H1 (cell line): Measurements from ENCODE around the gene BNIP1. TPM values are rescaled to one million over a fixed set of nuclear protein-coding genes. Genes with fewer than 3 reads are reported as not detected.

ENCODE experiments used
- CTCF ChIA-PET: fragments of 300-600 bp; sonication (Branson Sonifier 250); formaldehyde crosslinking; loops from one replicate; lab custom pipeline; 2021; ENCODE audit not compliant: partially characterized antibody; lab: Charles Lee
- POLR2A ChIA-PET: fragments of 300-600 bp; sonication (Branson Sonifier 250); formaldehyde crosslinking; loops from one replicate; lab custom pipeline; 2021; ENCODE audit warnings: inconsistent platforms; ENCODE audit not compliant: partially characterized antibody; lab: Charles Lee
- DNase-seq, 2 experiments: peaks; one replicate each; pipeline versions ENCODE4 v3.0.0 to v3.0.0-alpha.2; 2010 to 2022; ENCODE audit warnings: low spot score in 2 of 2, low read depth in 1 of 2, mixed read lengths in 1 of 2
- FAIRE-seq: peaks from 2 replicates; lab custom pipeline; 2011; peaks lifted over from hg19 to GRCh38; lab: Jason Lieb, UNC
- H2AFZ ChIP-seq: 2 replicates; pipeline ENCODE4 v1.8.1; 2012; ENCODE audit warnings: low read length, inconsistent platforms
- H2AK5ac ChIP-seq: 2 replicates; pipeline ENCODE4 v1.6.1; 2013; ENCODE audit warnings: low read depth, low read length
- H2BK120ac ChIP-seq: replicated peaks from 2 replicates; pipeline ENCODE3; 2013; ENCODE audit warnings: low read depth, low read length, inconsistent platforms
- H2BK12ac ChIP-seq: 2 replicates; pipeline ENCODE4 v1.6.1; 2013; ENCODE audit warnings: low read depth, low read length
- H2BK15ac ChIP-seq: 2 replicates; pipeline ENCODE4 v1.6.1; 2013; ENCODE audit warnings: low read length
- H2BK20ac ChIP-seq: 2 replicates; pipeline ENCODE4 v1.6.1; 2013; ENCODE audit warnings: low read length
- H2BK5ac ChIP-seq: 2 replicates; pipeline ENCODE4 v1.6.1; 2013; ENCODE audit warnings: low read depth, low read length
- H3K14ac ChIP-seq: 2 replicates; pipeline ENCODE4 v1.6.1; 2013; ENCODE audit warnings: inconsistent platforms; ENCODE audit not compliant: insufficient read length
- H3K18ac ChIP-seq: 2 replicates; pipeline ENCODE4 v1.6.1; 2013; ENCODE audit warnings: low read length; ENCODE audit errors: extremely low read depth
- H3K23ac ChIP-seq: 2 replicates; pipeline ENCODE4 v1.6.1; 2013; ENCODE audit warnings: inconsistent platforms; ENCODE audit not compliant: insufficient read length
- H3K23me2 ChIP-seq: 2 replicates; pipeline ENCODE4 v1.6.1; 2013; ENCODE audit warnings: low read depth, low read length
- H3K27ac ChIP-seq: 2 replicates; pipeline ENCODE4 v1.6.1; 2011; ENCODE audit warnings: low read depth, low read length, inconsistent platforms
- H3K27me3 ChIP-seq, 4 experiments: replicated peaks in 1 of 4; 1 replicate in 1 of 4; 2 replicates in 3 of 4; pipeline versions ENCODE4 v1.6.1 to v1.8.1; 2011 to 2013; ENCODE audit warnings: low read length in 3 of 4, mild to moderate bottlenecking in 3 of 4, inconsistent platforms in 2 of 4, mixed read lengths in 2 of 4, moderate library complexity in 1 of 4; ENCODE audit not compliant: control insufficient read depth in 3 of 4, insufficient read depth in 3 of 4; ENCODE audit errors: extremely low read depth in 1 of 4
- H3K36me3 ChIP-seq, 4 experiments: 2 replicates each; pipeline versions ENCODE4 v1.6.1 to v1.8.1; 2011 to 2013; ENCODE audit warnings: mild to moderate bottlenecking in 4 of 4, low read length in 3 of 4, moderate library complexity in 2 of 4, control low read depth in 1 of 4, inconsistent platforms in 1 of 4; ENCODE audit not compliant: insufficient read depth in 4 of 4, control insufficient read depth in 2 of 4
- H3K4ac ChIP-seq: replicated peaks from 2 replicates; pipeline ENCODE3; 2013; ENCODE audit warnings: low read length, low read depth, mixed read lengths, inconsistent platforms; ENCODE audit not compliant: insufficient read length
- H3K4me1 ChIP-seq, 4 experiments: replicated peaks in 1 of 4; 1 replicate in 1 of 4; 2 replicates in 3 of 4; pipeline versions ENCODE4 v1.6.1 to v1.8.1; 2011 to 2013; ENCODE audit warnings: low read length in 3 of 4, inconsistent platforms in 2 of 4, mixed read lengths in 1 of 4; ENCODE audit not compliant: insufficient read depth in 4 of 4, control insufficient read depth in 3 of 4
- H3K4me2 ChIP-seq, 2 experiments: 2 replicates each; pipeline versions ENCODE4 v1.6.1 to v1.8.1; 2011 to 2013; ENCODE audit warnings: low read depth in 2 of 2, low read length in 2 of 2, control low read depth in 1 of 2, inconsistent platforms in 1 of 2, mild to moderate bottlenecking in 1 of 2; ENCODE audit not compliant: insufficient read depth in 1 of 2
- H3K4me3 ChIP-seq, 4 experiments: fragments of 200-600, 300-600 bp in 1 of 4; sonication (generic), shearing (Covaris generic), sonication (Bioruptor Twin) in 1 of 4; 2 replicates each; pipeline versions ENCODE4 v1.5.1 to v1.8.1; 2011 to 2016; ENCODE audit warnings: low read length in 4 of 4, low read depth in 3 of 4, control low read depth in 2 of 4, inconsistent platforms in 2 of 4, mild to moderate bottlenecking in 2 of 4, mixed read lengths in 1 of 4, moderate library complexity in 1 of 4; ENCODE audit not compliant: insufficient read depth in 2 of 4; ENCODE audit errors: extremely low read depth in 1 of 4
- H3K56ac ChIP-seq: replicated peaks from 2 replicates; pipeline ENCODE3; 2013; ENCODE audit warnings: low read depth, mild to moderate bottlenecking, mixed read lengths, low read length, inconsistent platforms; ENCODE audit not compliant: insufficient read length
- H3K79me1 ChIP-seq: 2 replicates; pipeline ENCODE4 v1.6.1; 2013; ENCODE audit warnings: low read depth, low read length, control low read depth
- H3K79me2 ChIP-seq, 2 experiments: 2 replicates each; pipeline versions ENCODE4 v1.6.1 to v1.8.1; 2012 to 2013; ENCODE audit warnings: low read length in 2 of 2, mild to moderate bottlenecking in 2 of 2, inconsistent platforms in 1 of 2; ENCODE audit not compliant: insufficient read depth in 2 of 2, control insufficient read depth in 1 of 2
- H3K9ac ChIP-seq, 4 experiments: replicated peaks in 1 of 4; 1 replicate in 1 of 4; 2 replicates in 3 of 4; pipeline versions ENCODE4 v1.6.1 to v1.8.1; 2011 to 2013; ENCODE audit warnings: low read depth in 3 of 4, low read length in 3 of 4, control low read depth in 2 of 4, mild to moderate bottlenecking in 2 of 4, moderate library complexity in 2 of 4, inconsistent platforms in 1 of 4; ENCODE audit errors: extremely low read depth in 1 of 4
- H3K9me3 ChIP-seq, 2 experiments: 2 replicates each; pipeline versions ENCODE4 v1.6.1 to v1.8.1; 2012 to 2013; ENCODE audit warnings: mild to moderate bottlenecking in 2 of 2, moderate library complexity in 2 of 2, control low read depth in 1 of 2, inconsistent platforms in 1 of 2, low read depth in 1 of 2, low read length in 1 of 2, mixed read lengths in 1 of 2; ENCODE audit not compliant: insufficient read depth in 2 of 2
- H4K20me1 ChIP-seq, 2 experiments: replicated peaks in 1 of 2; 2 replicates each; pipeline versions ENCODE3 to v1.8.1; 2011 to 2013; ENCODE audit warnings: inconsistent platforms in 2 of 2, low read length in 2 of 2, mild to moderate bottlenecking in 1 of 2; ENCODE audit not compliant: insufficient read depth in 2 of 2, control insufficient read depth in 1 of 2
- H4K5ac ChIP-seq: 2 replicates; pipeline ENCODE4 v1.6.1; 2013; ENCODE audit warnings: low read length, low read depth, mixed read lengths, inconsistent platforms; ENCODE audit not compliant: insufficient read length
- H4K8ac ChIP-seq: 2 replicates; pipeline ENCODE4 v1.8.0; 2013; ENCODE audit warnings: mild to moderate bottlenecking, moderate library complexity, low read length, inconsistent platforms; ENCODE audit not compliant: insufficient read depth; ENCODE audit errors: extremely low read depth
- H4K91ac ChIP-seq: replicated peaks from 2 replicates; pipeline ENCODE3; 2013; ENCODE audit warnings: low read length, mixed read lengths, inconsistent platforms; ENCODE audit not compliant: insufficient read length
- BRCA1 ChIP-seq: IDR thresholded peaks from 2 replicates; pipeline ENCODE4 v1.6.1; 2012; ENCODE audit warnings: low read depth, low read length, improper control_type of control experiment
- CEBPB ChIP-seq: IDR thresholded peaks from 2 replicates; pipeline ENCODE4 v1.6.1; 2012; ENCODE audit warnings: low read depth, low read length
- WGBS, 2 experiments: shearing (Covaris generic) in 1 of 2; methylation state at CpG; one replicate each; pipeline versions ENCODE4 v1.1.6 to v1.1.7; 2013 to 2015; ENCODE audit warnings: low lambda C conversion rate in 2 of 2, mixed read lengths in 2 of 2, inconsistent platforms in 1 of 2, low coverage in 1 of 2, missing lambda C conversion rate in 1 of 2; ENCODE audit not compliant: insufficient replicate concordance in 2 of 2, insufficient coverage in 1 of 2, insufficient read length in 1 of 2; ENCODE audit errors: extremely low coverage in 1 of 2, missing lambda C conversion rate in 1 of 2; 5-methylcytosine and 5-hydroxymethylcytosine counted together
- polyA plus RNA-seq, 7 experiments: library from polyadenylated mRNA; depleted of rRNA in 3 of 7; stranded (reverse) in 5 of 7; unstranded in 2 of 7; fragments of >200 nt in 5 of 7; fragments of 200-250 nt in 2 of 7; gene quantifications; 1 replicate in 5 of 7; 2 replicates in 1 of 7; 4 replicates in 1 of 7; pipeline versions ENCODE4 v1.2.1 to v1.2.3, GENCODE V29; 2011 to 2013; ENCODE audit warnings: missing spikeins in 2 of 7, mixed read lengths in 2 of 7
- total RNA-seq: library from RNA; stranded (reverse); fragmentation: NEBNext Ultra II Directional; extraction: Animal tissue kit (Norgen Biotek cat#: 25700); gene quantifications from 2 replicates; pipeline ENCODE4 v1.2.1, GENCODE V29; 2021

The BNIP1 gene
- total and polyA plus RNA-seq, 2 of the 8 experiments (the other 6 are each of a cell fraction or from before 2014, with no cell fraction given), result 13.5 to 14.7 TPM

DNA sequence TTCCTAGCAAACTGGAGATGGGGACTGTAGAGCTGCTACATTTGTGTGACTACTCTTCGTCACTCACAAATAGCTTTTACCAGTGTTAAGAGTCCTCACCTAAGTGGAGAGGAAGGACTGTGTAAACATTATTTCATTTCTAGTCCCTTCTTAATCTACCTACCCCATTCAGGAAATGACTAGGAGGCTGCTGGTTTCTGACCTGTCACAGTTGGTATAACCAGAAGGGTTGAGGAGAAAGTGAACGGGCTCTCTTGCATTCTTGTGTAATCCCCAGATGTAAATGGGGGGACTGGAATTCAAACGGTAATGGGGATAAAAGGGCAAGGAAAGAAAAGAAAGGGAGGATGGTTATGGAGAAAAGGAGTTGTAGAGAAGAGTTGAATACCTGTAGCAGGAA is 35.4 kb upstream of the BNIP1 start:
- Histone ChIP-seq H3K27ac (no peak overlapping the region), H4K20me1 (no peaks in the 10 kb centered on the region), H3K36me3 (no peaks in the 10 kb centered on the region; a peak in 1 of 8 replicates), H3K56ac (no peak overlapping the region), H3K27me3 (no peaks in the 10 kb centered on the region), H2BK12ac (no peak overlapping the region), H3K18ac (no peak overlapping the region), H2AK5ac (no peak overlapping the region), H3K79me1 (no peaks in the 10 kb centered on the region), H3K4me1 (peaks cover 0 to 3% (median 0%) of the 10 kb centered on the region in 4 experiments; a peak in 1 of 7 replicates), H2BK20ac (no peak overlapping the region), H4K91ac (no peak overlapping the region), H4K8ac (no peak overlapping the region), H3K79me2 (no peaks in the 10 kb centered on the region), H3K4me3 (no peak overlapping the region), H4K5ac (no peak overlapping the region), H2BK120ac (no peak overlapping the region), H3K9me3 (no peaks in the 10 kb centered on the region), H2AFZ (no peak overlapping the region), H3K9ac (no peak overlapping the region), H2BK5ac (no peak overlapping the region), H3K23ac (no peak overlapping the region), H3K4ac (no peak overlapping the region), H3K4me2 (no peak overlapping the region), H3K14ac (no peak overlapping the region), H2BK15ac (no peak overlapping the region), H3K23me2 (no peaks in the 10 kb centered on the region)
- POLR2A ChIA-PET, result interaction anchor here (0.7 kb wide), 1 partner anchor 168 kb away, joined by 3 read pairs; no protein-coding TSS in a partner anchor
- 49 to 100% methylated on average over 1 to 3 of the region's 3 CpGs for WGBS, 2 experiments
- CTCF ChIA-PET, result interaction anchor here (0.8 to 1.5 kb wide), 2 partner anchors 9 to 22 kb away, joined by 3 to 4 read pairs; no protein-coding TSS in a partner anchor
- TF ChIP-seq CEBPB (peak; percentile 76), BRCA1 (no peak)
- DNase-seq (no peak), FAIRE-seq (no peak)
